ENCODE measurements around the gene WDFY2.

WDFY2 gene

DNA sequence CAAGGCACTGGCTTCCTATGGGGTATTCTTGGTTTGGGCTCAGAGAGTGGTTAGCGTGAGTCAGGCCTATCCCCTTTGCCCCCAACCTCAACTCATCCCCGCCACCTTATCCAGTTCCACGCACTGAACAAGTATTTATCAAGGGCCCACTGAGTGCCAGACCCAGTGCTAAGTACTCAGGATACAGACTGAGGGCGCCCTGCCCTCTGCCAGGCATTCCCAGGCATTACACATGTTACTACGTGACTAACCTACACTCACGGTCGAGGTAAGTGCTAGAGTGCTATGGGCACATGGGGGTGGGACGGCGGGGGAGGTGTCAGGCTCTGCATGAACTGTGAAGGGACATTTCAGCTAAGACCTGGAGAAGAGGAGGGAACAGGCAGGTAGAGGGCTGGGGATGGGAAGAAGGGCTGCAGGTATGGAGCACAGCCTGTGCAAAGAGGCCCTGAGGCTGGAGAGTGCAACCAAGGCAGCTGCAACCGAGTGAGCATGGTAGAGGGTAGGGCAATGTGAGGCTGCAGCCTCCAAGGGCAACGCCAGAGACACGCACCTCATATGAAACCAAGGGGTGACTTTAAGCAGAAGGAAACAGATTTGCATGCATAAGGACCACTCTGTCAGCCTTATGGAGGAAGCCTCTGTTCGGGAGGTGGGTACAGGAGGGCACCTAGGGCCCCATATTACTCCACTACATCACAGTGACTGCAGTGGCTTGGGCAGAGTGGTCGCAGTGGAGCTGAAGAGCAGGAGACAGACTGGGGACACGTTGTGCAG is 197.2 kb downstream of the WDFY2 start:
- Mint-ChIP-seq H3K27ac (no peak overlapping the region), H3K4me1 (ENCODE audit: low read depth) (peaks cover 4% of the 10 kb centered on the region), H3K9me3 (no peaks in the 10 kb centered on the region), H3K27me3 (ENCODE audit: low read depth) (no peaks in the 10 kb centered on the region), H3K4me3 (no peak overlapping the region), H3K36me3 (ENCODE audit: low read depth) (no peaks in the 10 kb centered on the region)

DNA sequence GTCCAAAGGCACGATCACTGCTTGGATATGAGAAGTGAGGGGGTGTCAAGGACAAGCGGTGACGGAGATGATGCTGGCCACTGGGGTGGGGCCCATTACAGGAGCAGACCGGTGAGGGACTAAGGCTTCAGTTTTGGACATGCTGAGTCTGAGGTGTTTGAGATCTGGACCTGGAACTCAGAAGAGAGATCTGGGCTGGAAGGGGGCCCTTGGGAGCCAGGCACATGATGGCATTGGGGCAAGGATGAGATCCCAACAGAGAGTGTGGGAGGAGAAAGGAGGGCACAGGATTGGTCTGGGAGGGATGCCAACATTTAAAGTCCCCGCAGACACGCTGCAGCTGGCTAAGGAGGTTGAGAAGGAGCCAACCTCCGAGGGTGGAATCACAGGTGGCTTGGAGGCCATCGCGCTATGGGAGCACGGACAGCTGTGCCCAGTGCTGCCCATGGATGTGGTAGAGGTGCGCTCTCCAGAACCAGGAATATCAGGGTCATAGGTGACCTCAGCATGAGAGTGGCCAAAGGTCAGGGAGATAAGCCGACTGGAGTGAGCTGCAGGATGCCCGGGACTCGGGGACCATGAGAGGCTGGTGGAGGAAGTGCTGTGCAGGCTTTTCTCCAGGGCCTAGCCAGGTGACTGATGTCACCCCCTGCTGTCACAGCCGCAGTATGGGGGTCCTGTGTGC is 197.9 kb downstream of the WDFY2 start:
- Mint-ChIP-seq H3K27me3 (ENCODE audit: low read depth) (no peaks in the 10 kb centered on the region), H3K27ac (no peak overlapping the region), H3K4me3 (no peak overlapping the region), H3K9me3 (no peaks in the 10 kb centered on the region), H3K4me1 (ENCODE audit: low read depth) (peaks cover 4% of the 10 kb centered on the region), H3K36me3 (ENCODE audit: low read depth) (no peaks in the 10 kb centered on the region)

DNA sequence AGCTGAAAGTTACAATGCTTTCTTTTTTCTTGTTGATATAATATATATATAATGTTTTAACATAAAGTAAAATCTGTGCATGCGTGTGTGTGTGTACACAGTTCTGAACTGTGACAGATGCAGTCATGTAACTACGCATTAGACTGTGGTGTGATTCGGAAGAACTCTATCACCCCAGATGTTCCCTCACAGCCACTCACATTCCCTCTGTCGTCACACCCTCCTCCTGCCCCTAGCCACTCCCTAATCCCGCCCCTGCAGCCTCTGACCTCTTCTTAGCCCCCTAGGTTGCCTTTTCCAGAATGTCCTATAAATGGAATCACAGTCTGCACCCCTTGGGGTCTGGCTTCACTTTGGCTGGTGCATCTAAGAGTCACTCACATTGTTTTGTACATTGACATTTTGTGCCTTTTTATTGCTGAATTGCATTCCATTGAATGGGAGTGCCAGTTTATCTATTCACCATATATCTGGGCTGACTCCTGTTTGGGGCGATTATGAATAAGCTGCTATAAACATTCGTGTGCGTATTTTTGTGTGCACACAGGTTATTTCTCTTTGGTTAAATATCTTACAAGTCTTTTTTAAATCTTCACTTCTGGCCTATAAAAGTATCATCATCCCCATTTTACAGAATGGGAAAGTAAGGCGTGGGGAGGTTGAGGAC is 199.3 kb downstream of the WDFY2 start:
- Mint-ChIP-seq H3K27ac (no peak overlapping the region), H3K4me3 (no peak overlapping the region), H3K27me3 (ENCODE audit: low read depth) (no peaks in the 10 kb centered on the region)

DNA sequence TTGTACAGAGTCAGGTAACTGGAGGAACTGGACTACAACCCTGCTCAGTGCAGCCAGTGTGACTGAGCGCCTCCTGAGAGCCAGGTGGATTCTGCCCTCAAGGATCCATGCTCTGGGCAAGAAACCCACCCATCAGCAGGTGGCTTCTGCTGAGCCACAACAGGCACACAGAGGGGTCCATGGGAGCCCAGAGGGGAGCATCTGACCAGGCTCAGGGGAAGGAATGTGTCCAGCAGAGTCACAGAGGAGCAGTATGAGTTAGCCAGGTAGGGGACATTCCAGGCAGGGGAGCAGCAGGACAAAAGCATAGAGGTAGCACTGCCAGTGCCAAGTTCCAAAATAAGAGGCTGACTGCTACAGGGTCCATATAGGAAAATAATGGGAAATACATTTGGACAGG is 199.8 kb downstream of the WDFY2 start:
- Mint-ChIP-seq H3K4me1 (ENCODE audit: low read depth) (peaks cover 4% of the 10 kb centered on the region), H3K27me3 (ENCODE audit: low read depth) (no peaks in the 10 kb centered on the region), H3K36me3 (ENCODE audit: low read depth) (peaks cover under 1% of the 10 kb centered on the region), H3K4me3 (no peak overlapping the region), H3K27ac (no peak overlapping the region), H3K9me3 (no peaks in the 10 kb centered on the region)

More for the DNA sequence above, 199.3 kb downstream of the WDFY2 start:
- peaks cover 4% of the 10 kb centered on the region for H3K4me1 Mint-ChIP-seq (ENCODE audit: low read depth)
- H3K9me3 Mint-ChIP-seq = no peaks in the 10 kb centered on the region
- no peaks in the 10 kb centered on the region for H3K36me3 Mint-ChIP-seq (ENCODE audit: low read depth)

DNA sequence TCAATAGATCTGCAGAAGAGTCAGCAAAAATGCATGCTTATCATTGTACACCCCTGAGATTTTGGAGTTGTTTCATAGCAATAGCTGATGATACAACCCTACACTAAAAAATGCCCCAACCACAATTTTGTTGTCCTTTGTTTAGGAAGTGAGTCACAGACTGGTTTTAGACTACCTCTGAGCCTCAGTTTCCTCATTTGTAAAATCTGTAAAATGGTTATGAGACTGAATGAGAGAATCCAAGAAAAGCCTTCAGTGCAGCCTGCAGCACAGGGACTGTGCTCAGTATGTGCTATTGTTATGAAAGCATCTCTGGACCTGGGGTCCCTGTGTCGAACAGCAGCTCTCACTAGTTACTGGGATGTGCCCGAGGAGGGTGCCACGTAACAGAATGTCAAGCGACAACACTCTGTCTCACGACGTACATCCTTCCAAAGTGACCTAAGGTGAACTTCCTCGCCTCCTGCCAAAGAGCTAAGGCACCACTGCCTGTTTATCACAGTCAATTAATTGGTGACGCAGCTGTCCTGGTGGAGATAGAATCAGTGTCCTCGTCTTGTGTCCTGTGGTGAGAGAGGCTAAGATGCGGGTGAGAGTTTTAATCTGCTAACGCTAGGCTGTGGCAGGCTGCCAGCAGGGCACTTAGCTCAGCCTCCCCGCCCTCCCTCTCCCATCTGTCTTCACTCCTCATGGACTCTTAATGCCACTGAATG is 201.6 kb downstream of the WDFY2 start:
- Mint-ChIP-seq H3K4me3 (no peak overlapping the region), H3K9me3 (no peaks in the 10 kb centered on the region), H3K27me3 (ENCODE audit: low read depth) (no peaks in the 10 kb centered on the region), H3K27ac (no peak overlapping the region), H3K4me1 (ENCODE audit: low read depth) (peaks cover 3% of the 10 kb centered on the region), H3K36me3 (ENCODE audit: low read depth) (peaks cover 4% of the 10 kb centered on the region)

DNA sequence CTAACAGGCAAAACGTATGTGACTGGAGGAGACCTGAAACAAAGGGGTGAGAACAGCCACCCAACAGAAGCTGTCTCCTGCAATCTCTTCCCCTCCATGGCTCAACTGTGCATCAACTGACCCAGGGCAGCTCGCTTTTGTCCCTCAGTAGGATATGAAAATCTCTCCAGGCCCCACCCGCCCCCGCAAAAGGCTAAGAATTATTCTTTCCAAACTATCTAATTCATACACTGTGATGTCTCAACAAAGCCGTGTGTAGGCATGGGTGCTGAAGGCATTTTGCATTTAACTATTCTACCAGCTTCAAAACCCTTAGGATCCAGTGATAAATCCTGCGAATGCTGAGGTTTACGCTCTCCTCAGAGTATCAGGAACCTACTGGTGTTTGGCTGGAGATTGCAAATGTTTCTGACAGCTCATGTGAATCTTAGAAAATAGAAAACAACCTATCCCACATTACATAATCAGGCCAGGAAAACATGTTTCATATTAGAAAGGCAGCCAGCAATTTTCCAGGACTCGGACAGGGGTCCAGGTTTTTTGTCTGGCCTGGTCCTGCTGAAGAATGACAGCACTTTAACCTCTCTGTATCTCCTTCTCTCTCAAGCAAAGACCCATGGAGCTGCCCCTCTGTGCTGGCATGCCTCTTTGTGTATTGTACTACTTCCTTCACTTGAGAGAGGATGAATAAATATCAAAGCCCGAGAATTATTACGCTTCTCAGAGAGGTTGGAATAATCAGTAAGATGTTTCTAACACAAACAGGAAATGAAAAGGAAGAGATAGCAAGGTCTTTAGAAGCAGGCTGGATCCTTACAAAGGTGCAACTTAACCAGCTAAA is 202.4 kb downstream of the WDFY2 start:
- Mint-ChIP-seq H3K4me3 (no peak overlapping the region), H3K27ac (no peak overlapping the region), H3K4me1 (ENCODE audit: low read depth) (peaks cover 3% of the 10 kb centered on the region), H3K9me3 (no peaks in the 10 kb centered on the region), H3K27me3 (ENCODE audit: low read depth) (no peaks in the 10 kb centered on the region), H3K36me3 (ENCODE audit: low read depth) (peaks cover 4% of the 10 kb centered on the region)

DNA sequence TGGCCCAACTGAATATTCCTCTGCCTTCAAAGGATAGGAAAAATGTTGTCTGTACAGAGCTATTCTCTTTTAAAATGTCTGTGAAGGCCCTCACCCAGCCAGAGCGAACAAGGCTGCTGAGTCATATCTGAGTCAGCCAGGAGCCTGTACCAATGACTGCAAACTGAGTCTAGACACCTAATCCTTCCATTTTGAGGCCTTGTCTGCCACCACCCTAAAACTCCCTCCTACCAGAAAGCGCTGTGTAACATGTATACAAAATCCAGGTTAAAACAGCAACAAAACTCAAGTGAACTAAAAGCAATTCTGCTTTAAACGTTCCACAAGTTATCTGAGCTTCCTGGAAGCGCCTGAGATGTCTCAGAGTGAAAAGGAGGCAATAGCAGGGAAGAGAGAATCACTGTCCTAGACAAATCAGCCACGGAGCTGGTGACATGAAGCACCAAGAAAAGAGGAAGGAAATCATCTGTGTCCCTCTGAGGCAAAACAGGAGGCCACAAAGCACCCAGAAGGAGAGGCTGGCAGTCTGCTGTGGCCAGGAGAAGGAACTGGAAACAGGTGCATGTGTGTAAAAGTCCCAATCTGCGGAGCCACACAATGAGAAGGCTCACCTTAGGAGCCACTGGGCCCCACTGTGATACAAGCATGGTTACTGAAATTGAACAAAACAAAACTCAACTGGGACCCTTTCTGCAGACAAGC is 209.5 kb downstream of the WDFY2 start:
- no peaks in the 10 kb centered on the region for H3K9me3 Mint-ChIP-seq
- H3K4me1 Mint-ChIP-seq (ENCODE audit: low read depth) = peaks cover 18% of the 10 kb centered on the region
- H3K27ac Mint-ChIP-seq = peak overlapping the region; percentile 69
- peaks cover 6% of the 10 kb centered on the region for H3K36me3 Mint-ChIP-seq (ENCODE audit: low read depth)
- H3K4me3 Mint-ChIP-seq = no peak overlapping the region
- H3K27me3 Mint-ChIP-seq (ENCODE audit: low read depth) = peaks cover 2% of the 10 kb centered on the region

DNA sequence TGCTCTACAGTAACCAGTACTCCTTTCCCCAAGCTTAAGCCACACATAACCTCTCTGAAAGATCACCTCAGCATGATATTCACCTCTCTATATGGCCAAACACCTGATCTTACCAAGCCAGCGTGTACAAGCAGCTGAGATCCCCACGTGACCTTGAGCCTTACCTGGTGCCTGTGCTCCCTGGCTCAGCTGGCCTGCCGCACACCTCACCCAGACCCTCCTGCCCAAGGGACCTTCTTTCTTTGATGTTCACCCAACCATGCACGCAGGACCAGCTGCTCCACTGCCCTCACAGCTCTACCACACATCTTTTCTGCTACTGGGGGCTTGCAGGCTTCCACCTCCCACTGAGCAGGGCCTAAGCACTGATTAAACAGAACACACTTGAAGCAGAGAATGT is 210.7 kb downstream of the WDFY2 start:
- Mint-ChIP-seq H3K36me3 (ENCODE audit: low read depth) (peaks cover 3% of the 10 kb centered on the region), H3K9me3 (no peaks in the 10 kb centered on the region), H3K27ac (no peak overlapping the region), H3K4me1 (ENCODE audit: low read depth) (peaks cover 18% of the 10 kb centered on the region), H3K4me3 (no peak overlapping the region), H3K27me3 (ENCODE audit: low read depth) (peaks cover 3% of the 10 kb centered on the region)

DNA sequence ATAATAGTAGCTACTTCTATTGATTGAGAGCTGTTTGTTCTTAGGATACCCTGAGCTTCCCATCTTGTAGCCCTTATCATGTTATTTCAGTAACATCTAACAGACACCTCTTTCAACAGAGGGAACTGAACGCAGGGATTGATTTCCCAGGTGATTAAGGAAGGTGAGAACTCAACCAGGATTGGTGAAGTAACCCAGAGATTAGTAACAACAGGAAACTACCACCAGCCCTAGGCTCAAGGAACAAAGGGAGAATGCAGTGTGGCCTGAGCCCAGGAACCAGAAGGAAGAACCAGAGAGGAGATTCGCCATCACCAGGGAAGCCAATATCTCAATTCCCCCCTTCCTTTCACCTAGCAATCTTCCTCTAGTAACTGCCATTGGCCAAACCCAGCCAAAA is 211.2 kb downstream of the WDFY2 start:
- Mint-ChIP-seq H3K27me3 (ENCODE audit: low read depth) (peaks cover 3% of the 10 kb centered on the region), H3K4me1 (ENCODE audit: low read depth) (peaks cover 18% of the 10 kb centered on the region), H3K4me3 (no peak overlapping the region), H3K36me3 (ENCODE audit: low read depth) (peaks cover 3% of the 10 kb centered on the region), H3K9me3 (no peaks in the 10 kb centered on the region), H3K27ac (no peak overlapping the region)

DNA sequence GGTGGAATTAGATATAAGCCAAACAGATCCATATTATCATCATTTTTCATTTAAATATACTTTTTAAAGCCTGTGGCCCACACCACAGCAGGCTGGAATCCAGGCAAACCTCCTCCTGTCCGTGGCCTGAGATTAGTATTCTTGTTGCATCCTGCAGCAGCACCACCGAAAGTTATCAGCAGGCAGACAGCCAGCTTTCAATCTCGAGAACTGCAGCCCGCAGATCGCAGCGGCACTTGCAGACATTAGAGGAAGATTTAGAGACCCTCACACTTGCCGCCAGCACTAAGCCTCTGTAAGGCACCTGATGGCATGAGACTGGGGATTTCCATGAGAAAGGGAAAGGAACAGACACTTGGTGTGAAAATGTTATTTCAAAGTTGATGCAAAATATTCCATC is 212.3 kb downstream of the WDFY2 start:
- peaks cover 2% of the 10 kb centered on the region for H3K36me3 Mint-ChIP-seq (ENCODE audit: low read depth)

DNA sequence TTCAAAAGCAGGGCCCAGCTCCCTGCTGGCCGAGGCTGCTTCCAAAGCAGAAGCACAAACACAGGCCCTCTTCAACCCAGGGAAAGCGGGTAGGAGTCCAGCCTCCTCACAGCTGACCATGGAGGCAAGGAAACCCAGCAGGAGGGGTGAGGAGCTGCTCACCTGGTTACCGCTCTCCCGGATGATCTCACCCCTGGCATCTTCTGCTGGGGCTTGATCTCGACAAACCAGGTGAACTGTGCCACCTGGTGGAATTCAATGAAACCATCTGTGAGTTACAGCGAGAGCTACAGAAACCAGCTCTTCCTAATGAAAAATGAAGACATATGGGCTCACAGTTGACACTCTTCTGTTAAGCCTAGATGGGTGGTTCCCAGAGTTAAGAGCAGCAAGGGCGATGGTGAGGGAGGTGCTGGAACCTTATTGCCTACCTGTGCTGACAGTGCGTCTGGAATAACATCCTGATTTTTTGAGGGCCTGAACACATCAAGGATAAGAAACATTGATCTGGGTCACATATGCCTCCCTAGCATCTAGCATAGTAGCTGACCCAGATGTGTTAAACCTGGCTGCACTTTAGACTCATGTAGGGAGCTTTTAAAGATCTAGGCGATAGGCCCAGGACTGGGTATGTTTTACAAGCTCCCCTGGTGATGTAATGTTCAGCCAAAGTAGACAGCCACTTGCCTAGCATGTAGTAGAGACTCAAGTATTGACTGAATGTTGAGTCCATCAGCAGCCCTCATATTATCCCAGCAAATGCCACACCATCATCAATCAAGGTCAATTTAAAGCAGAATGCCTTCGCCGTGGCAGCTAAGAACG is 213.6 kb downstream of the WDFY2 start:
- Mint-ChIP-seq H3K4me3 (no peak overlapping the region), H3K27ac (no peak overlapping the region), H3K9me3 (no peaks in the 10 kb centered on the region), H3K27me3 (ENCODE audit: low read depth) (peaks cover 3% of the 10 kb centered on the region), H3K4me1 (ENCODE audit: low read depth) (peaks cover 29% of the 10 kb centered on the region), H3K36me3 (ENCODE audit: low read depth) (peaks cover 2% of the 10 kb centered on the region)

More for the DNA sequence above, 212.3 kb downstream of the WDFY2 start:
- Mint-ChIP-seq H3K27ac (peak overlapping the region; percentile 15), H3K9me3 (no peaks in the 10 kb centered on the region), H3K4me1 (ENCODE audit: low read depth) (peaks cover 18% of the 10 kb centered on the region), H3K4me3 (no peak overlapping the region), H3K27me3 (ENCODE audit: low read depth) (peaks cover 3% of the 10 kb centered on the region)

DNA sequence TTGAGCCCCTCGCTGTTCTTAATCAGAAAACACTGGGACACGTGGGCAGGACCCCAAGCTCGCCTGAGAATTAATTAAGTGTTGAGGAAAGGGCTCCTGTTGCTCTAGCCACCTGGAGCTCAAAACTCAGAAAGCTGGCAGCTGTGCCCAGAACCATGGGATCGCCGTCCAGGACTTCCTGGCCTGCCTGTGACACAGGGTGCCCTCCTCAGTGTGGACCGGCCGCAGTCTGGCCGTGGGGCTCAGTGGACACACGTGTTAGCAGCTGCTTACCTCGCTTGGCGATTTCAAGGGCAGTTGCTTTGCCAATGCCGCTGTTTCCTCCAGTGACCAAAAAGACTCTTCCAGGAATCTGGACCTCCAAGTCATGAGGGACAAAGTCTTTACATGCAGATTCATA is 215.0 kb downstream of the WDFY2 start:
- no peaks in the 10 kb centered on the region for H3K9me3 Mint-ChIP-seq
- peaks cover 3% of the 10 kb centered on the region for H3K27me3 Mint-ChIP-seq (ENCODE audit: low read depth)
- H3K36me3 Mint-ChIP-seq (ENCODE audit: low read depth) = no peaks in the 10 kb centered on the region
- no peak overlapping the region for H3K4me3 Mint-ChIP-seq
- no peak overlapping the region for H3K27ac Mint-ChIP-seq
- H3K4me1 Mint-ChIP-seq (ENCODE audit: low read depth) = peaks cover 22% of the 10 kb centered on the region

DNA sequence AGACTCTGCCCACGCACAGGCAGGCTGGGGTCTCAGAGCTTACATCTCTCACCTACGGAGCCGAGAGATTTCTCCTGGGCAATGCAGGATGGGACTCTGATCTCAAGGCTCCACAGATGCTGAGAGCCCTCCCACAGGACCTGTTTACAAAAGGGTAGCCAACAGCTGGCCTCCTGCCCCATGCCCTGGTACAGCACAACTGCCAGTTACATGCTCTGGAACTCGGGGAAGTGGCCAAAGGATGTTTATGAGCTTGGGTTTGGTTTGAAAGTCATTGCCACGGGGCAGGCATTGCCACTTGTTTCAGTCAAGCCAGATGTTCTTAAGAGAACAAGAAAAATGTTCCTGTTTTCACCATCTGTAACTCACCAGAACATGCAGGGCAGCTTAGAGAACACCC is 216.2 kb downstream of the WDFY2 start:
- Mint-ChIP-seq H3K4me1 (ENCODE audit: low read depth) (peaks cover 34% of the 10 kb centered on the region), H3K27ac (no peak overlapping the region), H3K4me3 (no peak overlapping the region), H3K9me3 (no peaks in the 10 kb centered on the region), H3K27me3 (ENCODE audit: low read depth) (peaks cover 3% of the 10 kb centered on the region), H3K36me3 (ENCODE audit: low read depth) (no peaks in the 10 kb centered on the region)
